ENCODE data around the gene GLUD2. TPM values are rescaled to one million over a fixed set of nuclear protein-coding genes. Genes with fewer than 3 reads are reported as not detected.

GLUD2 gene
- total and polyA plus RNA-seq, 2 donors (not counting 1 experiment from before 2014, with no cell fraction given) = 0.67 to 1.8 TPM

DNA sequence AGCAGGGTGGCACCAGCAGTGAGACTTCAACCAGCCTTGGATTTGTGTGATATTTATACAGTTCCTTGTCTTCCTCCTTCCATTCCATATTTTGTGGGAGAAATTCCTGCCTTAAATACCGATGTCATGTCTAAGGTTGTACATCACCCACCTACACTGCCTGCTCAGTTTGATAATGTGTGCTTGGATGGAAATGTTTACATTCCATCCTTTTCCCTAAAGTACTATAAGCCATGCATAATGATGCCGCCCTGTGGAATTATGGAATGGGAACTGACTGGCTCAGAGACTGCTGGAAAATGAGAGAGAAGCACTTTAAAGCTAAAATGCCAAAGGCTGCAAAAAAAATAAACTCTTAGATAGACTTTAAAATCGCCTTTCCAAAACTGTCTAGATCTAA is 11.3 kb upstream of the GLUD2 start:
- H2AFZ ChIP-seq (ENCODE audit: low read length) = no peak overlapping the region
- H4K20me1 ChIP-seq (ENCODE audit: control insufficient read depth, extremely low read depth, insufficient read depth, low read length) = no peaks in the 10 kb centered on the region
- H3K4me2 ChIP-seq (ENCODE audit: extremely low read depth, insufficient read depth, low read length) = no peak overlapping the region
- no peaks in the 10 kb centered on the region for H3K79me2 ChIP-seq (ENCODE audit: control insufficient read depth, insufficient read depth, low read length)
- TF ChIP-seq CTCF (conservative IDR thresholded peaks at IDR 0.05 in 1 of 2, IDR thresholded peaks at IDR 0.05 in 1 of 2; ENCODE audit: low read depth in 1 of 2, low read length in 2 of 2) = no peak
- no peak for TF ChIP-seq EZH2 (IDR thresholded peaks at IDR 0.05; ENCODE audit: low read length, missing control alignments)
- no peaks in the 10 kb centered on the region for H3K36me3 ChIP-seq (ENCODE audit: control insufficient read depth, insufficient read depth, low read length)
- no peaks in the 10 kb centered on the region for H3K4me1 ChIP-seq (ENCODE audit: control insufficient read depth, extremely low read depth, insufficient read depth, low read length)
- peak in 1 of 2 donors; percentile 56 for DNase-seq (ENCODE audit: low read depth in 2 of 2)
- H3K27me3 ChIP-seq (ENCODE audit: control insufficient read depth, insufficient read depth, low read length) = no peaks in the 10 kb centered on the region
- no peak overlapping the region for H3K9ac ChIP-seq (ENCODE audit: insufficient read depth, low read length)
- no peak overlapping the region for H3K4me3 ChIP-seq (replicated peaks in 1 of 4; ENCODE audit: control extremely low read depth in 1 of 4, insufficient read depth in 1 of 4, low read depth in 3 of 4, low read length in 4 of 4)
- no peak overlapping the region for H3K27ac ChIP-seq (ENCODE audit: insufficient read depth, low read length)
- H3K9me3 ChIP-seq (ENCODE audit: control insufficient read depth, insufficient read depth, low read depth, low read length) = no peaks in the 10 kb centered on the region

DNA sequence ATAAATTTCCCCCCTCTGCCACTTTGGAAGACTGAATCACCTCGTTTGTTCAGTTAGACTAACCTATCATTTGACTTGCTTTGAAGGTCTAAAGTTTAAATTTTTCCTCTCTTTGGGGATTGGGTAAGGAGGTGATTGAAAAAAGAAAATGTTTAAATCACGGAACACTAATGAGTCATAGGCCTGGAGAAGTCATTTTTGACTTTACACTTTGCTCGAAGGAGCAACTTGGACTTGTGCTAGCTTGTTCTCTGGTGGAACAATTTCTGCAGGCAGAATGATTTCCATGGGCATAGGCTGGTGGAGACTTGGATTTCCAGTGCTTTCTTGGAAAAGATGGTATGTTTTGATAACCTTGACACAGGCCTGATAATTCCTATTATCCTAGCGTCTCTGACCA is 10.5 kb upstream of the GLUD2 start:
- no peaks in the 10 kb centered on the region for H3K79me2 ChIP-seq (ENCODE audit: control insufficient read depth, insufficient read depth, low read length)
- no peak overlapping the region for H3K9ac ChIP-seq (ENCODE audit: insufficient read depth, low read length)
- H4K20me1 ChIP-seq (ENCODE audit: control insufficient read depth, extremely low read depth, insufficient read depth, low read length) = no peaks in the 10 kb centered on the region
- TF ChIP-seq EZH2 (IDR thresholded peaks at IDR 0.05; ENCODE audit: low read length, missing control alignments) (no peak), CTCF (conservative IDR thresholded peaks at IDR 0.05 in 1 of 2, IDR thresholded peaks at IDR 0.05 in 1 of 2; ENCODE audit: low read depth in 1 of 2, low read length in 2 of 2) (no peak)
- no peak overlapping the region for H3K27ac ChIP-seq (ENCODE audit: insufficient read depth, low read length)
- no peak overlapping the region for H3K4me2 ChIP-seq (ENCODE audit: extremely low read depth, insufficient read depth, low read length)
- H3K9me3 ChIP-seq (ENCODE audit: control insufficient read depth, insufficient read depth, low read depth, low read length) = no peaks in the 10 kb centered on the region
- H3K36me3 ChIP-seq (ENCODE audit: control insufficient read depth, insufficient read depth, low read length) = no peaks in the 10 kb centered on the region
- DNase-seq (ENCODE audit: low read depth in 2 of 2) = no peak
- no peak overlapping the region for H2AFZ ChIP-seq (ENCODE audit: low read length)
- H3K27me3 ChIP-seq (ENCODE audit: control insufficient read depth, insufficient read depth, low read length) = no peaks in the 10 kb centered on the region
- H3K4me1 ChIP-seq (ENCODE audit: control insufficient read depth, extremely low read depth, insufficient read depth, low read length) = no peaks in the 10 kb centered on the region
- H3K4me3 ChIP-seq (replicated peaks in 1 of 4; ENCODE audit: control extremely low read depth in 1 of 4, insufficient read depth in 1 of 4, low read depth in 3 of 4, low read length in 4 of 4) = no peak overlapping the region

DNA sequence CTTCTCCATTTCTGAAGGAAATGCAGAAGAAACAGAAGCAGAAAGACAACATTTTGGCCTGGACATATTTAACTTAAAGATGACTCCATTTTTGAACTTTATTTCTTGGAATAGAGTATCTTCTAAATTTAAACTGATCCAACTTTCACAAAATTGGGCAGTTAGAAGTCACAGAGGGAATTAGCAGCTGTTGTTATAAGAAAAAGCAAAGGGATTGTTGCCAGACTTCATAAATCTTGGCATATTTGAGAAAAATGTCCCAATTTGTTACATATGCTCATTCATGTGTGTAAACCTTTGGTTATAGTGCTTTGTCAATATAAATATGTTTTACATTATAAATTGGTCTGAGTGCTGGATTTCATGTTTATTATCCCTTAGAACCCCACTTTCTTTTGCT is 3.4 kb downstream of the GLUD2 start:
- Histone ChIP-seq H3K4me1 (ENCODE audit: control insufficient read depth, extremely low read depth, insufficient read depth, low read length) (no peaks in the 10 kb centered on the region), H3K9ac (ENCODE audit: insufficient read depth, low read length) (no peak overlapping the region), H3K79me2 (ENCODE audit: control insufficient read depth, insufficient read depth, low read length) (no peaks in the 10 kb centered on the region), H3K27ac (ENCODE audit: insufficient read depth, low read length) (no peak overlapping the region), H2AFZ (ENCODE audit: low read length) (no peak overlapping the region), H3K4me3 (replicated peaks in 1 of 4; ENCODE audit: control extremely low read depth in 1 of 4, insufficient read depth in 1 of 4, low read depth in 3 of 4, low read length in 4 of 4) (no peak overlapping the region), H3K9me3 (ENCODE audit: control insufficient read depth, insufficient read depth, low read depth, low read length) (no peaks in the 10 kb centered on the region), H3K36me3 (ENCODE audit: control insufficient read depth, insufficient read depth, low read length) (no peaks in the 10 kb centered on the region), H3K4me2 (ENCODE audit: extremely low read depth, insufficient read depth, low read length) (no peak overlapping the region), H3K27me3 (ENCODE audit: control insufficient read depth, insufficient read depth, low read length) (no peaks in the 10 kb centered on the region), H4K20me1 (ENCODE audit: control insufficient read depth, extremely low read depth, insufficient read depth, low read length) (no peaks in the 10 kb centered on the region)
- TF ChIP-seq CTCF (conservative IDR thresholded peaks at IDR 0.05 in 1 of 2, IDR thresholded peaks at IDR 0.05 in 1 of 2; ENCODE audit: low read depth in 1 of 2, low read length in 2 of 2) (no peak), EZH2 (IDR thresholded peaks at IDR 0.05; ENCODE audit: low read length, missing control alignments) (no peak)
- DNase-seq (ENCODE audit: low read depth in 2 of 2) = no peak

Measured in fibroblast of lung (primary cell).